ENCODE measurements around the gene PCDHGA7.
"Not testable (repeated sequence)": the region's sequence is repeated elsewhere in the genome, so short reads cannot be mapped to it uniquely, and the experiment has no call there.

Gene PCDHGA7

DNA sequence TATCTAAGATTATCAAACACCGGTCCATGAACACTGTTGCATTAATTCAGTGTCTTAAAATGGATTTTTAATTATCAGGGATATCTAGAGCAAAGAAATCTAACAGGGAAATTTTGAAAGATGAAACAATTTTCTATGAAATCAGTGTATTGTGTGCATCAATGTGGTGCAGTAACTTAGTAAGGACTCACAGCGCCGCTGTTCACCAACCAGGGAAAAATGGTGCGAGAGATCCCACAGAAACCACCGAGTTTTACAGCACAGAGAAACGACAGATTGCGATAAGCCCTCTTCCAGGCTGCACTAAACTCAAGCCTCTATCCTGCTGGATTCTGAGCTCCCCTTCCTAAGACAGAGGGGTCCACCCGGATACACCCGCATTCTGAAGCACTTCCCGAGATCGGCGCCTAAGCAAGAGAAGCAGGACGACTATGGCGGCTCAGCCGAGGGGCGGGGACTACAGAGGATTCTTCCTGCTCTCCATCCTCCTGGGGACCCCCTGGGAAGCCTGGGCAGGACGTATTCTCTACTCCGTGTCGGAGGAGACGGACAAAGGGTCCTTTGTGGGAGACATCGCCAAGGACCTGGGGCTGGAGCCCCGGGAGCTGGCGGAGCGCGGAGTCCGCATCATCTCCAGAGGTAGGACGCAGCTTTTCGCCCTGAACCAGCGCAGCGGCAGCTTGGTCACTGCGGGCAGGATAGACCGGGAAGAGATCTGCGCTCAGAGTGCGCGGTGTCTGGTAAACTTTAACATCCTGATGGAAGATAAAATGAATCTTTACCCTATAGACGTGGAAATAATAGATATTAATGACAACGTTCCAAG, at the start of gene PCDHGA7:
Gene PCDHGA7 (plus strand): TSS at position 274 of the 826 bp plus-strand sequence. CDS start 158 bp downstream, at position 432.
- no peak within 1 kb of the TSS for H3K27ac ChIP-seq
- DNase-seq (ENCODE audit: low read depth, low spot score) = no peak

DNA sequence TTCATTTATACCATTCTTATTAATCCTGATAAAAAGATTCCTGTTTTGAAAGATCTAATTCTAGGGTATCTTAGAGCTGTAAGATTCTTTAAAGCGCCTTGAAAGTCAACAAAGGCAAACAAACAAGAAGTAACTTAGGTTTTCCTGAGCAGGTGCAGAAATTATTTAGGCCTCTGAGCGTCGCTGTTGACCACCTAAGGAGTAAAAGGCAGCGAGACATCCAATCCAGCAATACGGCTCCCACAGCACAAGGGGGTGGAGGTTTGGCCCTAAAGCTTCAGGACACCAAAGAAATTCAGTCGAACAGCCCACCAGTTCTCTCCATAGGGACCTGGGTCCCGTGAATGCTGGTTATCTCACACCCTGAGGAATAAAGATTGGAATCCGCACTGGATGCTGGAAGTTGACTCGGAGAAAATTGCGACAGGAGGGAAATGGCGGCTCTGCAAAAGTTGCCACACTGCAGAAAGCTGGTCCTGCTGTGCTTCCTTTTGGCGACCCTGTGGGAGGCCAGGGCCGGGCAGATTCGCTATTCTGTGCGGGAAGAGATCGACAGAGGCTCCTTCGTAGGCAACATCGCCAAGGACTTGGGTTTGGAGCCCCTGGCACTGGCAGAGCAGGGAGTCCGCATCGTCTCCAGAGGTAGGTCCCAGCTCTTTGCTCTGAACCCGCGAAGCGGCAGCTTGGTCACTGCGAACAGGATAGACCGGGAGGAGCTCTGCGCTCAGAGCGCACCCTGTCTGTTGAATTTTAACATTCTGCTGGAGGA, 43.8 kb upstream of the PCDHGA7 start, which contains the start of gene PCDHGA2:
Gene PCDHGA2 (plus strand): TSS at position 223 of the 769 bp plus-strand sequence.
- no peak within 1 kb of the TSS for H3K27ac ChIP-seq
- no peak for DNase-seq (ENCODE audit: low read depth, low spot score)

DNA sequence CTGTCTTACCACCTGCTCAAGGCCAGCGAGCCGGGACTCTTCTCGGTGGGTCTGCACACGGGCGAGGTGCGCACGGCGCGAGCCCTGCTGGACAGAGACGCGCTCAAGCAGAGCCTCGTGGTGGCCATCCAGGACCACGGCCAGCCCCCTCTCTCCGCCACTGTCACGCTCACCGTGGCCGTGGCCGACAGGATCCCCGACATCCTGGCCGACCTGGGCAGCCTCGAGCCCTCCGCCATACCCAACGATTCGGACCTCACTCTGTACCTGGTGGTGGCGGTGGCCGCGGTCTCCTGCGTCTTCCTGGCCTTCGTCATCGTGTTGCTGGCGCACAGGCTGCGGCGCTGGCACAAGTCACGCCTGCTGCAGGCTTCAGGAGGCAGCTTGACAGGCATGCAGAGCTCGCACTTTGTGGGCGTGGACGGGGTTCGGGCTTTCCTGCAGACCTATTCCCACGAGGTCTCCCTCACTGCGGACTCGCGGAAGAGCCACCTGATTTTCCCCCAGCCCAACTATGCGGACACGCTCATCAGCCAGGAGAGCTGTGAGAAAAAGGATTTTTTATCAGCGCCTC, 41.7 kb upstream of the PCDHGA7 start:
- DNase-seq (ENCODE audit: low read depth, low spot score); H3K27ac ChIP-seq: not testable (repeated sequence)

DNA sequence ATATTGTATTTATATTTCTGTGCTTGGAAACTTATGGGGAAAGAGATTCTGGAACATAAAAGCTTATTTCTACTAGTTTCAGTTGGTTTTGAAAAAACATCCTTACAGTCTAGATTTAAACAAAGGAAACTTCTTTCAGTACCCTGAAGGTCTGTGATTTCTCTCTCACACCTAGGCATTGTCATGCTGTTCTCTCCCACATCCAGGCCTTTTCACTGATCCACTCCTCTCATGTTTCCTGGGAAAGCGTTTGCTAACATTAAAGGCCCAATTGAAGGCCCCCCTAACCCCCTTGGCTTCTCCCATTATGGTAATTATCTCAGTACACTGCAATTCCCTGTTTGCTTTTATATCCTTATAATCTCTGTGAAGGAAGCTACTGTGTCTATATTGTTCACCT, 39.8 kb upstream of the PCDHGA7 start:
- no peak for DNase-seq (ENCODE audit: low read depth, low spot score)
- H3K27ac ChIP-seq = no peak overlapping the region

DNA sequence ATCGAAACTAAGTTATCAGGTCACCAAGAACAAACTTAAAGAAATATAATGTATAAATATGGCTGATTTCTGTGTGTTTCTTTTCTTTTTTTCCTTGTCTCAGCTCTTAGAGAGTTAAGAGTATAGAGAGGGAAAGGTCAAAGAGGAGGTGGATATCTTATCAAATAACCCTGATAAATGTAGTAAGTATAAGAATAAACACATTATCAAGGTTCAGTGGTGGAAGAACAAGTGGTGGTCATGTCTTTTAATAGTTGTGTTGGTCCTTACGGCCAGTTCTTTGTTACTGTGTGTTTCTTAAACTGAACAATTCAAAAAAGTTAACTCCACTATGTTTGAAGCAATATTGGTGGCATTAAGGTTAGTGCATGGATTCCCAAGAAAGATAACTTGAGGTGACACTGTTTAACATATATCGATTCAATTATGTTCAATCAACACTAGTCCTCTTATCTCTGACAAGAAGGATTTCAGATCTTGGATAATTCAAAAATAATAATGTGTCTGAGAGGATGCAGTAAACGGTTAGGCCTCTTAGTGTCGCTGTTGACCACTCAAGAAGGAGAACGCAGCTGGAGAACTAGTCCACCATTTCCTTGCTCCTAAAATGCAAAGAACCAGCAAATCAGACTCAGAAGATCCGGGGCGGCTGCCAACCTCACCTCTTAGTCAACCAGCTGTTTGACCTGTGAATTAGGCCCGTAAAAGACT, 39.1 kb upstream of the PCDHGA7 start, which contains the start of gene PCDHGA3:
Gene PCDHGA3 (plus strand): TSS at position 588 of the 711 bp plus-strand sequence. CDS start 205 bp downstream, outside the sequence.
- no peak for DNase-seq (ENCODE audit: low read depth, low spot score)
- no peak within 1 kb of the TSS for H3K27ac ChIP-seq

DNA sequence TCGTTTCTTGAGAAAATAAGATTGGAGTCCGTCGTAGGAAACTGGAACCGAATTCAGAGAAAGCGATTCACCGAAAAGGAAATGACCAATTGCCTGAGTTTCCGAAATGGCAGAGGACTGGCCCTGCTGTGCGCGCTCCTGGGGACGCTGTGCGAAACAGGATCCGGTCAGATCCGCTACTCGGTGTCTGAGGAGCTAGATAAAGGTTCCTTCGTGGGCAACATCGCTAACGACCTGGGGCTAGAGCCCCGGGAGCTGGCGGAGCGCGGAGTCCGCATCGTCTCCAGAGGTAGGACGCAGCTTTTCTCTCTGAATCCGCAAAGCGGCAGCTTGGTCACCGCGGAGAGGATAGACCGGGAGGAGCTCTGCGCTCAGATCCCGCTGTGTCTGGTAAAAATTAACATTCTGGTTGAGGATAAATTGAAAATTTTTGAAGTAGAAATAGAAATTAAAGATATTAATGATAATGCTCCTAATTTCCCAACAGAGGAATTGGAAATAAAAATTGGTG, 38.5 kb upstream of the PCDHGA7 start:
- no peak for DNase-seq (ENCODE audit: low read depth, low spot score)
- H3K27ac ChIP-seq = no peak overlapping the region

DNA sequence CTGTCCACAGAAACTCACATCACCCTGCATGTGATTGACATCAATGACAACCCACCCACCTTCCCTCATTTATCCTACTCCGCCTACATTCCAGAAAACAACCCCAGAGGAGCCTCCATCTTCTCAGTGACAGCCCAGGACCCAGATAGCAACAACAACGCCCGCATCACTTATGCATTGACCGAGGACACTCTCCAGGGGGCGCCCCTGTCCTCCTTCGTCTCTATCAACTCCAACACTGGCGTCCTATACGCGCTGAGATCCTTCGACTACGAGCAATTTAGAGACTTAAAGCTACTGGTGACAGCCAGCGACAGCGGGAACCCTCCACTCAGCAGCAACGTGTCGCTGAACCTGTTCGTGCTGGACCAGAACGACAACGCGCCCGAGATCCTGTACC, 37.2 kb upstream of the PCDHGA7 start:
- no peak overlapping the region for H3K27ac ChIP-seq
- DNase-seq (ENCODE audit: low read depth, low spot score) = no peak

DNA sequence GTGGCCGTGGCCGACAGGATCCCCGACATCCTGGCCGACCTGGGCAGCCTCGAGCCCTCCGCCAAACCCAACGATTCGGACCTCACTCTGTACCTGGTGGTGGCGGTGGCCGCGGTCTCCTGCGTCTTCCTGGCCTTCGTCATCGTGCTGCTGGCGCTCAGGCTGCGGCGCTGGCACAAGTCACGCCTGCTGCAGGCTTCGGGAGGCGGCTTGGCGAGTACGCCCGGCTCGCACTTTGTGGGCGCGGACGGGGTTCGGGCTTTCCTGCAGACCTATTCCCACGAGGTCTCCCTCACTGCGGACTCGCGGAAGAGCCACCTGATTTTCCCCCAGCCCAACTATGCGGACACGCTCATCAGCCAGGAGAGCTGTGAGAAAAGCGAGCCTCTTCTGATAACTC, 36.5 kb upstream of the PCDHGA7 start:
- not testable (repeated sequence) for H3K27ac ChIP-seq; DNase-seq (ENCODE audit: low read depth, low spot score)

DNA sequence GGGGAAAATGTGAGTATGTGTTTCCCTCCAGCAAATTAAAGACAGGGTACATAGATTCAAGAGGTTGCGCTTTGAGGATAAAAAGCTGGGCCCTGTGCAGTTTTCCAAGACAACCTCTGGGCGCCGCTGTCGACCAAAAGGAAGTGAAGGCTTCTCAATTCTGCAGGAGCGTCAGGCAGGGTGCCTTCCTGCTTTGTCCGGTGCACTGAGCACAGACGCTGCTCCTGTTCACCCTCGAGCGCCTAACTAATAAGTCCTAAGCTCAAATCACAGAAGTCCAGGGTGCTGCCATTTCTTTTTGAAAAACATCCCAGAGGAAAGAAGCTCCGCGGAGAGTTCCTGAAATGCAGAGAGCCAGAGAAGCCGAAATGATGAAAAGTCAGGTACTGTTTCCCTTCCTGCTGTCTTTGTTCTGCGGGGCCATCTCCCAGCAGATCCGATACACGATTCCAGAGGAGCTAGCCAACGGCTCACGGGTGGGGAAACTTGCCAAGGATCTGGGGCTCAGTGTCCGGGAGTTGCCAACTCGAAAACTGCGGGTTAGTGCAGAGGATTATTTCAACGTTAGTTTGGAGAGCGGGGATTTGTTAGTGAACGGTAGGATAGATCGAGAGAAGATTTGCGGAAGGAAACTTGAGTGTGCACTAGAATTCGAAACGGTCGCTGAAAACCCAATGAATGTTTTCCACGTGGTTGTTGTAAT, 32.5 kb upstream of the PCDHGA7 start, which contains the start of gene PCDHGB1:
Gene PCDHGB1 (plus strand): TSS at position 183 of the 703 bp plus-strand sequence. CDS start 162 bp downstream, at position 345.
- no peak for DNase-seq (ENCODE audit: low read depth, low spot score)
- H3K27ac ChIP-seq = no peak within 1 kb of the TSS

DNA sequence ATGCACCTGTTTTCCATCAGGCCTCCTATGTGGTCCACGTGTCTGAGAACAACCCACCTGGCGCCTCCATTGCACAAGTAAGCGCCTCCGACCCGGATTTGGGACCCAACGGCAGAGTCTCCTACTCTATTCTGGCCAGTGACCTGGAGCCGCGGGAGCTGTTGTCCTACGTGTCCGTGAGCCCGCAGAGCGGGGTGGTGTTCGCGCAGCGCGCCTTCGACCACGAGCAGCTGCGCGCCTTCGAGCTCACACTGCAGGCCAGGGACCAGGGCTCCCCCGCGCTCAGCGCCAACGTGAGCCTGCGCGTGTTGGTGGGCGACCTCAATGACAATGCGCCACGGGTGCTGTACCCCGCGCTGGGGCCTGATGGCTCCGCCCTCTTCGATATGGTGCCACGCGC, 31.0 kb upstream of the PCDHGA7 start:
- no peak overlapping the region for H3K27ac ChIP-seq
- DNase-seq (ENCODE audit: low read depth, low spot score) = no peak

DNA sequence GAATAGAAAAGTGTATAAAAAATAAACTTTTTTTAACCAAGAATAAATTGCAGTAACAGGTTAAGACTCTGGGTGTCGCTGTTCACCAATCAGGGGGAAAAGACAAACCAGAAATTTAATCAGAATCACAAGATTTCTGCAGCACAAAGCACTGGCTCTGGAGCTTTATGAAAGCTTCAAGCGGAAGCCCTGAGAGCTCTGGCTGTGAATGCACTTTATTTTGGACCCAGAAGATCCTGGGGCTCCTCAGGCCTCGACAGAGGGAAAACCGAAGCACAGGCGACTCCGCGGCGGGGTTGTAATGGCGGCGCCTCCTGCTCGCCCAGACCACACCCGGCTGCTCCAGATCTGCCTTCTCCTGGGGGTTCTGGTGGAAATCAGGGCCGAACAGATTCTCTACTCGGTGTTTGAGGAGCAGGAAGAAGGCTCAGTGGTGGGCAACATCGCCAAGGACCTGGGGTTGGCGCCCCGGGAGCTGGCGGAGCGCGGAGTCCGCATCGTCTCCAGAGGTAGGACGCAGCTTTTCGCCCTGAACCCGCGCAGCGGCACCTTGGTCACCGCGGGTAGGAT, 27.6 kb upstream of the PCDHGA7 start, which contains the start of gene PCDHGA4:
Gene PCDHGA4 (plus strand): TSS at position 122 of the 570 bp plus-strand sequence. CDS start 87 bp downstream, at position 209.
- H3K27ac ChIP-seq = no peak within 1 kb of the TSS
- DNase-seq (ENCODE audit: low read depth, low spot score) = no peak

DNA sequence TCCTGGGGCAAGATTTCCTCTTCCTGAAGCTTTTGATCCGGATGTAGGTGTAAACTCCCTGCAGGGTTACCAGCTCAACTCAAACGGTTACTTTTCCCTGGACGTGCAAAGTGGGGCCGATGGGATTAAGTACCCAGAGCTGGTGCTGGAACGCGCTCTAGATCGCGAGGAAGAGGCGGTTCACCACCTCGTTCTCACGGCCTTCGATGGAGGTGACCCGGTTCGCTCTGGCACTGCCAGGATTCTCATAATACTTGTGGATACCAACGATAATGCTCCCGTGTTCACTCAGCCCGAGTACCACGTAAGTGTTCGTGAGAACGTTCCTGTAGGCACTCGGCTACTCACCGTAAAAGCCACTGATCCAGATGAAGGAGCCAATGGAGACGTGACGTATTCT, 26.9 kb upstream of the PCDHGA7 start:
- no peak overlapping the region for H3K27ac ChIP-seq
- no peak for DNase-seq (ENCODE audit: low read depth, low spot score)

DNA sequence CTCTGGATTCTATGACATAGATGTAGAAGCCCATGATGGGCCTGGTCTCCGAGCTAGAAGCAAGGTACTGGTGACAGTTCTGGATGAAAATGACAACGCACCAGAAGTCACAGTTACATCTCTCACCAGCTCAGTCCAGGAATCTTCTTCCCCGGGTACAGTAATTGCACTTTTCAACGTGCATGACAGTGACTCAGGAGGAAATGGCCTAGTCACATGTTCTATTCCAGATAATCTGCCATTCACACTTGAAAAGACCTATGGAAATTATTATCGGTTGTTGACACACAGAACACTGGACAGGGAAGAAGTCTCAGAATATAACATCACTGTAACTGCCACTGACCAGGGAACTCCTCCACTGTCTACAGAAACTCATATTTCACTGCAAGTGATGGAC, 26.4 kb upstream of the PCDHGA7 start:
- DNase-seq (ENCODE audit: low read depth, low spot score) = no peak
- H3K27ac ChIP-seq = no peak overlapping the region

DNA sequence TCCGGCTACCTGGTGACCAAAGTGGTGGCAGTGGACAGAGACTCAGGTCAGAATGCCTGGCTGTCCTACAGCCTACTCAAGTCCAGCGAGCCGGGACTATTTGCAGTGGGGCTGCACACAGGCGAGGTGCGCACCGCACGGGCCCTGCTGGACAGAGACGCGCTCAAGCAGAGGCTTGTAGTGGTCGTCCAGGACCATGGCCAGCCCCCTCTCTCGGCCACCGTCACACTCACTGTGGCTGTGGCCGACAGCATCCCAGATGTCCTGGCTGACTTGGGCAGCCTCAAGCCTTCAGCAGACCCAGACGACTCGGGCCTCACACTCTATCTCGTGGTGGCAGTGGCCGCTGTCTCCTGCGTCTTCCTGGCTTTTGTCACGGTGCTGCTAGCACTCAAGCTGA, 25.6 kb upstream of the PCDHGA7 start:
- no peak overlapping the region for H3K27ac ChIP-seq
- DNase-seq (ENCODE audit: low read depth, low spot score) = no peak

DNA sequence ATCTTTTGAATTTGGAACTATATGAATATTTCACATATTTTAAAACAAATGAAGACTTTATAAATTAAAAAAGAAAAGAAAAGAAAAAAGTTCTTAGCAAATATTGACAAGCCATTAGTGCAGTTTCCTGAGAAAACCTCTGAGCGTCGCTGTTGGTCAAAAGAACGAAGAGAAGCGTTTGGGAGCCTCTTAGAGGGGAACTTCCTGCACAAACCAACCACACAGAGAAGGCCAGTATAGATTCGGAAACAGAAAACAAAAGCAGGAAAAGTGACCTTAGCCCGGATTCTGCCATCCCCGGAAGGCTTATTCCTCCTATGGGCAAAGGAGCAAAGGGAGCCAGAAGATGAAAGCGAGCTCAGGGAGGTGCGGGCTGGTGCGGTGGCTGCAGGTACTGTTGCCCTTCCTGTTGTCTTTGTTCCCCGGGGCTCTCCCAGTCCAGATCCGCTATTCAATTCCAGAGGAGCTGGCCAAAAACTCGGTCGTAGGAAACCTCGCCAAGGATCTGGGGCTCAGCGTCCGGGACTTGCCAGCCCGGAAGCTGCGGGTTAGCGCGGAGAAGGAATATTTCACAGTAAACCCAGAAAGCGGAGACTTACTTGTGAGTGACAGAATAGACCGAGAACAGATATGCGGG, 22.6 kb upstream of the PCDHGA7 start, which contains the start of gene PCDHGB2:
Gene PCDHGB2 (plus strand): TSS at position 205 of the 637 bp plus-strand sequence. CDS start 142 bp downstream, at position 347.
- no peak for DNase-seq (ENCODE audit: low read depth, low spot score)
- no peak within 1 kb of the TSS for H3K27ac ChIP-seq

DNA sequence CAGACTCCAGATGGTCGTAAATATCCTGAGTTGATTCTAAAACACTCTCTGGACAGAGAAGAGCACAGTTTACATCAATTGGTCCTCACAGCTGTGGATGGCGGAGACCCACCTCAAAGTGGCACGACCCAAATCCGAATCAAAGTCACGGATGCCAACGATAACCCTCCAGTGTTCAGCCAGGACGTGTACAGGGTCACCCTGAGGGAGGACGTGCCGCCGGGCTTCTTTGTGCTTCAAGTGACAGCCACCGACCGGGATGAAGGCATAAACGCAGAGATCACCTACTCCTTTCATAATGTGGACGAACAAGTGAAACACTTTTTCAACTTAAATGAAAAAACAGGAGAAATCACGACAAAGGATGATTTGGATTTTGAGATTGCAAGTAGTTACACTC, 21.9 kb upstream of the PCDHGA7 start:
- no peak for DNase-seq (ENCODE audit: low read depth, low spot score)
- no peak overlapping the region for H3K27ac ChIP-seq

DNA sequence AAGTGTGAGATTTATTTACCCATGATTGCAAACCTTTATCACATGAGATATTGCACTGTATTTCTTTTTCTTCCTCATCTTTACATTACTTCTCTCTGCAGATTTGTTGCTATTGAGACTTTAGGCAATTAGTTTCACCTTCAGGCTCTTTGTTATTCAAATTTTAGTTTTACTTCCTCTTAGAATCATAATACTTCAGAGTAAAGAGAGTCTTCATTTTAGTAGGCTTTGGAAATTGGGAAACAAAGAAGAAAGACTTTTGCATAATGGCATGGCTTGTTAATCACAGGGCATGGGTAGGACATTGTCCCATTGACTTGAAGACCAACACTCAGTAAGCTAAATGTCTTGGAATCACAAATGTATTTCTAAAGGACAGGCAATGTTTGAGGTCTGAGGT, 19.8 kb upstream of the PCDHGA7 start:
- no peak overlapping the region for H3K27ac ChIP-seq
- DNase-seq (ENCODE audit: low read depth, low spot score) = no peak

DNA sequence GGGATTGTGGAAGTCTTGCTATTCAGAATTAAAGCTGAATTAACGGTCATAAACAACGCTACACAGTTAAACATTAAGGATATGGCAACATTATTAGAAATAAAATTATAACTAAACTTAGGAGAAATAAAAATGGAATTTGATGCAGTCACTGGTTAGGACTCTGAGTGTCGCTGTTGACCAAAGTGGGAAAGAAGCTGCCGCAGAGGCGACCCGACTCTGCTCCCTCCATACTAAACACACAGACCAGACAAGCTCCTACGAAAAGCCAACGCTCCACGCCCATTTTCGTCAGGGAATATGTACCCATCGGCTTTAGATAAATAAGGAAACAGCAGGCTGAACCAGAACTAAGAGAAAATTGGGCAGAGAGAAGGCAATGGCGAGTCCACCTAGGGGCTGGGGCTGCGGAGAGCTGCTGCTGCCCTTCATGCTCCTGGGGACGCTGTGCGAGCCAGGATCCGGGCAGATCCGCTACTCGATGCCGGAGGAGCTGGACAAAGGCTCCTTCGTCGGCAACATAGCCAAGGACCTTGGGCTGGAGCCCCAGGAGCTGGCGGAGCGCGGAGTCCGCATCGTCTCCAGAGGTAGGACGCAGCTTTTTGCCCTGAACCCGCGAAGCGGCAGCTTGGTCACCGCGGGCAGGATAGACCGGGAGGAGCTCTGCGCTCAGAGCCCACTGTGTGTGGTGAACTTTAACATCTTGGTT, 18.4 kb upstream of the PCDHGA7 start, which contains the start of gene PCDHGA5:
Gene PCDHGA5 (plus strand): TSS at position 211 of the 709 bp plus-strand sequence. CDS start 169 bp downstream, at position 380.
- DNase-seq (ENCODE audit: low read depth, low spot score) = no peak
- H3K27ac ChIP-seq = no peak within 1 kb of the TSS
